A673 (cell line): ENCODE results near the gene LIMS2. TPM values are rescaled to one million over a fixed set of nuclear protein-coding genes. Genes with fewer than 3 reads are reported as not detected.

Experiments used
- BruUV-seq: library from RNA; stranded (reverse); fragments of 400-500 nt; replicated peaks from 2 replicates; lab custom pipeline; 2021; lab: Mats Ljungman, UMichigan
- CTCF ChIA-PET: fragments of 300-600 bp; sonication (Branson Sonifier 250); formaldehyde crosslinking; loops from one replicate; lab custom pipeline; 2022; ENCODE audit warnings: antibody characterized with exemption; lab: Charles Lee
- POLR2A ChIA-PET: fragments of 300-600 bp; sonication (Branson Sonifier 250); formaldehyde crosslinking; loops from one replicate; lab custom pipeline; 2022; ENCODE audit warnings: antibody characterized with exemption; ENCODE audit not compliant: low non-redundant PET; lab: Charles Lee
- DNase-seq: peaks from one replicate; pipeline ENCODE4 v3.0.0-alpha.2; 2015; ENCODE audit warnings: low spot score
- H3K27ac ChIP-seq: fragments of 200-600 bp; sonication (generic); 2 replicates; pipeline ENCODE4 v1.5.1; 2016; ENCODE audit warnings: mixed run types, low read depth, mild to moderate bottlenecking, mixed read lengths, antibody characterized with exemption, low read length; ENCODE audit not compliant: poor library complexity, severe bottlenecking
- H3K27me3 ChIP-seq: fragments of 200-600 bp; sonication (generic); replicated peaks from 2 replicates; pipeline ENCODE4 v1.6.1; 2017; ENCODE audit warnings: mixed run types, low read depth, mild to moderate bottlenecking, mixed read lengths, antibody characterized with exemption, low read length; ENCODE audit not compliant: insufficient read depth, poor library complexity
- H3K36me3 ChIP-seq: fragments of 200-600 bp; sonication (generic); 2 replicates; pipeline ENCODE4 v1.6.1; 2016; ENCODE audit warnings: mixed run types, mild to moderate bottlenecking, mixed read lengths, antibody characterized with exemption, low read length; ENCODE audit not compliant: insufficient read depth, poor library complexity, severe bottlenecking
- H3K4me1 ChIP-seq: fragments of 200-600 bp; sonication (generic); 2 replicates; pipeline ENCODE4 v1.6.1; 2017; ENCODE audit warnings: mixed run types, mild to moderate bottlenecking, mixed read lengths, antibody characterized with exemption, low read length; ENCODE audit not compliant: insufficient read depth, poor library complexity, severe bottlenecking
- H3K4me3 ChIP-seq: fragments of 200-600 bp; sonication (generic); 2 replicates; pipeline ENCODE4 v1.5.1; 2016; ENCODE audit warnings: low read depth, mixed run types, mild to moderate bottlenecking, mixed read lengths, low read length; ENCODE audit not compliant: poor library complexity, severe bottlenecking
- H3K9me3 ChIP-seq: fragments of 200-600 bp; sonication (generic); 2 replicates; pipeline ENCODE4 v1.6.1; 2016; ENCODE audit warnings: mixed run types, low read depth, mild to moderate bottlenecking, mixed read lengths, antibody characterized with exemption, low read length; ENCODE audit not compliant: poor library complexity, severe bottlenecking
- EZH2 ChIP-seq: fragments of 200-600 bp; sonication (generic); IDR thresholded peaks from 2 replicates; pipeline ENCODE4 v1.6.1; 2017; ENCODE audit warnings: borderline replicate concordance, low read depth, mild to moderate bottlenecking, mixed read lengths, antibody characterized with exemption, low read length; ENCODE audit not compliant: poor library complexity, severe bottlenecking
- intact Hi-C: fragments of 100-400 bp; cut with micrococcal nuclease; formaldehyde crosslinking; loops from one replicate; pipeline ENCODE4 v1.10.0; 2022; ENCODE audit not compliant: unreplicated experiment
- total RNA-seq: library from RNA; stranded (reverse); gene quantifications from 2 replicates; pipeline ENCODE4 v1.2.3, GENCODE V29; 2021
- TF ChIP-seq, protein P1 (sequence below): fragments of 300-800, 200-600 bp; sonication (generic); conservative IDR thresholded peaks from 2 replicates; pipeline ENCODE4 v1.5.1; 2017; ENCODE audit warnings: low read depth, mild to moderate bottlenecking, antibody characterized with exemption, low read length, moderate library complexity, mixed read lengths

Gene LIMS2
- total RNA-seq, 1 experiment from 2014 or later, result 1.2 TPM

DNA sequence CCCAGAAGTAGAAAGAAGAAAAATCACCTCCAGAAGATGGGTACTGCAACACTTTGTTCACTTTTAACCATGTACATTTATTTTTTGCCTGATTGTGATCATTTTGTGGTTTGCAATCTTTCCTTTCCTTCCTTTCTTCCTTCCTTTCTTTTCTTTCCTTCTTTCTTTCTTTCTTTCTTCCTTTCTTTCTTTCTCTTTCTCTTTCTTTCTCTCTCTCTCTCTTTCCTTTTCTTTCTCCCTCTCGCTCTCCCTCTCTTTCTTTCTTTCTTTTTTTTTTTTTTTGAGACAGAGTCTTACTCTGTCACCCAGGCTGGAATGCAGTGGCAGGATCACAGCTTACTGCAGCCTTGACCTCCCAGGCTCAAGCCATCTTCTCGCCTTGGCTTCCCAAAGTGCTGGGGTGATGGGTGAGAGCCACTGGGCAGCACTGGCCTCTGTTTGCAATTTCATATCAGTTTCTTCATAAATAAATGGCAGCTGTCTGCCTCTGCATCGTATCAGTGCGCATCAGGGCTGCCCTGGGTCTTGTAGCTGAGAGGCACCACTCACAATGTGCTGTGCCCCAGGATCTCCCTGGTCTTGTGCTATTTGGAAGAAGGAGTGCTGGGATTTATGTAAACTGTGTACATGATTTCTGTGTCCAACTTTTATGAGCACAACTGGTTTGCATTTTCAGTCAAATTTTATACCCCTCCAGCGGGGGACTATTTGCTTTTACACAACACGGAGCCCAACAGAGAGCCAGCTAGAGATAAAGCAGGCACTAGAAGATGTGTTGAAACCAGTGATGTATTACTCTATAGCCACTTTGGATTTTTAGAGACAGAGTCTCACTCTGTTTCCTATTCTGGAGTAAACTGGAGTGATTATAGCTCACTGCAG, 6.9 kb upstream of the LIMS2 start:
- BruUV-seq, result no TSS peak
- TF ChIP-seq, protein P1, sequence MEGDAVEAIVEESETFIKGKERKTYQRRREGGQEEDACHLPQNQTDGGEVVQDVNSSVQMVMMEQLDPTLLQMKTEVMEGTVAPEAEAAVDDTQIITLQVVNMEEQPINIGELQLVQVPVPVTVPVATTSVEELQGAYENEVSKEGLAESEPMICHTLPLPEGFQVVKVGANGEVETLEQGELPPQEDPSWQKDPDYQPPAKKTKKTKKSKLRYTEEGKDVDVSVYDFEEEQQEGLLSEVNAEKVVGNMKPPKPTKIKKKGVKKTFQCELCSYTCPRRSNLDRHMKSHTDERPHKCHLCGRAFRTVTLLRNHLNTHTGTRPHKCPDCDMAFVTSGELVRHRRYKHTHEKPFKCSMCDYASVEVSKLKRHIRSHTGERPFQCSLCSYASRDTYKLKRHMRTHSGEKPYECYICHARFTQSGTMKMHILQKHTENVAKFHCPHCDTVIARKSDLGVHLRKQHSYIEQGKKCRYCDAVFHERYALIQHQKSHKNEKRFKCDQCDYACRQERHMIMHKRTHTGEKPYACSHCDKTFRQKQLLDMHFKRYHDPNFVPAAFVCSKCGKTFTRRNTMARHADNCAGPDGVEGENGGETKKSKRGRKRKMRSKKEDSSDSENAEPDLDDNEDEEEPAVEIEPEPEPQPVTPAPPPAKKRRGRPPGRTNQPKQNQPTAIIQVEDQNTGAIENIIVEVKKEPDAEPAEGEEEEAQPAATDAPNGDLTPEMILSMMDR, result no peak
- TF ChIP-seq EZH2, result no peak
- Histone ChIP-seq H3K27me3 (peaks cover 1% of the 10 kb centered on the region), H3K9me3 (no peaks in the 10 kb centered on the region), H3K36me3 (no peaks in the 10 kb centered on the region), H3K4me3 (no peak overlapping the region), H3K4me1 (peaks cover 9% of the 10 kb centered on the region), H3K27ac (no peak overlapping the region)
- CTCF ChIA-PET, result no interaction called here
- intact Hi-C loops, result no loop called here
- POLR2A ChIA-PET, result no interaction called here
- no peak for DNase-seq

DNA sequence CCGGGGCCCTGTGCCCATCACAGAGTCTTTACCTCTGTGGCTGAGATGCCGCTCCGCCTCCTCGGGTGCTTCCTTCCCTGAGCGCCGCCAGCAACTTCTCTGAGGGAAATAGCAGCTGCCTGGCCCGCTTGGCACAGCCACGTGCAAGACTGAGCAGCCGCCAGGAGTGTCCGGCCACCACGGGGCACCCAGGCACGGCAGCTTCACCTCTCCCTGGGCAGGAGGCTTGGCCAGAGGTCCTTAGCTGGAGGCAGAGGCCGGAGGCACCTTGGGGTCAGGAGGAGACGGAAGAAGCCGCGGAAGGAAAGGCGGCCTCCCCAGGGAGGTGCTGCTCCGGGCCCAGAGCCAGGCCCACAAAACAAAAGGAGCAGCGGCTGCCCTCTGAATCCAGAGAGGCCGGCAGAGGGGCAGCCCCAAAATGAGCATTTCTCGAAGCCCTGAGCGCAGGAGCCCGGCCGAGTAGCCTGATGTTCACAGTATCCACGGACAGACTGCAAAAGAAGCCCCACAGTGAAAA, 6.0 kb upstream of the LIMS2 start:
- BruUV-seq, result no TSS peak
- POLR2A ChIA-PET, result no interaction called here
- no peaks in the 10 kb centered on the region for H3K36me3 ChIP-seq
- no peak for TF ChIP-seq EZH2
- TF ChIP-seq, protein P1, result no peak
- peaks cover 7% of the 10 kb centered on the region for H3K27me3 ChIP-seq
- CTCF ChIA-PET, result no interaction called here
- no peak overlapping the region for H3K4me3 ChIP-seq
- intact Hi-C loops, result no loop called here
- no peak overlapping the region for H3K27ac ChIP-seq
- H3K4me1 ChIP-seq, result peaks cover 9% of the 10 kb centered on the region
- DNase-seq, result no peak
- H3K9me3 ChIP-seq, result no peaks in the 10 kb centered on the region

DNA sequence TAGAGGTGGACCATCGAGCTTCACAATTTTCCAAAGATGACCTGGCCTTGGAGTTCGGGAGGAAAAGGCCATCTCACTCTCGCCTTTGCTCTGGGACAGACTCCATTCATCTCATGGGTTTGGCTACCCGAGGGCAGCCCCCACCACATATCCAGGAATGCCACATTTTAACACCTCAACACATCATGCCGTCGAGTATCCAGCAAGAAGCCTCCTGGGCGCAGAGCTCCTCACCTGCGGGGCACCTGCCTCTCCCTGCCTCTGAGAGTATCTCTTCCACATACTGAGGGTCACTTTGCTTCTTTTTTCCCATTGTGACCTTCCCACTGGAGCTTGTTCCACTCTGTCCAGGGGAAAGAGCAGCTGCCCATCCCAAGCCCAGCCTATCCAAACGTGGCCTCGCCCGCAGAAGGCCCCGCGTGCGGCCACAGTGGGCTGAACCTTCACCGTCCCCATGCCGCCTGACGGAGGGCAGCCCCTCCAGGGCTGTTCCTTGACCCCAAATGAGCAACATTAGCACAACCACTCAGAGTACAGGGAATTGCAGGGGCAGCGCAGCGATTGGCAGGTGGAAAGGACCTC, 5.5 kb upstream of the LIMS2 start:
- ChIA-PET CTCF (no interaction called here), POLR2A (no interaction called here)
- Histone ChIP-seq H3K9me3 (no peaks in the 10 kb centered on the region), H3K4me3 (no peak overlapping the region), H3K27me3 (peaks cover 10% of the 10 kb centered on the region), H3K36me3 (no peaks in the 10 kb centered on the region), H3K27ac (no peak overlapping the region), H3K4me1 (peaks cover 7% of the 10 kb centered on the region)
- BruUV-seq, result no TSS peak
- intact Hi-C loops, result no loop called here
- DNase-seq, result no peak
- TF ChIP-seq EZH2, result no peak
- TF ChIP-seq, protein P1, result no peak
